ENCODE data around the gene ELL.
"Not testable (repeated sequence)": the region's sequence is repeated elsewhere in the genome, so short reads cannot be mapped to it uniquely, and the experiment has no call there.

The ELL gene

GRCh38 chr19:18541258-18541991 lies 19.6 kb upstream of the ELL start:
- no peak for DNase-seq (ENCODE audit: low spot score)
- Mint-ChIP-seq H3K9me3 (no peaks in the 10 kb centered on the region), H3K27me3 (ENCODE audit: low read depth) (no peaks in the 10 kb centered on the region), H3K4me1 (ENCODE audit: low read depth) (peaks cover 17% of the 10 kb centered on the region), H3K4me3 (peak overlapping the region; percentile 8), H3K27ac (peak overlapping the region; percentile 60), H3K36me3 (ENCODE audit: low read depth) (peaks cover 27% of the 10 kb centered on the region)

- Mint-ChIP-seq H3K4me1 (ENCODE audit: low read depth) (peaks cover 17% of the 10 kb centered on the region), H3K36me3 (ENCODE audit: low read depth) (peaks cover 34% of the 10 kb centered on the region)
- DNase-seq (ENCODE audit: low spot score); H3K4me3 Mint-ChIP-seq; H3K27ac Mint-ChIP-seq; H3K27me3 Mint-ChIP-seq (ENCODE audit: low read depth); H3K9me3 Mint-ChIP-seq: not testable (repeated sequence)
Observed at GRCh38 chr19:18540200-18540599, 18.3 kb upstream of the ELL start.

GRCh38 chr19:18539372-18539771 lies 17.5 kb upstream of the ELL start:
- Mint-ChIP-seq H3K4me1 (ENCODE audit: low read depth) (peaks cover 14% of the 10 kb centered on the region), H3K36me3 (ENCODE audit: low read depth) (peaks cover 37% of the 10 kb centered on the region), H3K27me3 (ENCODE audit: low read depth) (no peaks in the 10 kb centered on the region), H3K27ac (no peak overlapping the region), H3K4me3 (no peak overlapping the region), H3K9me3 (no peaks in the 10 kb centered on the region)
- no peak for DNase-seq (ENCODE audit: low spot score)

- Mint-ChIP-seq H3K4me3 (no peak overlapping the region), H3K27me3 (ENCODE audit: low read depth) (no peaks in the 10 kb centered on the region), H3K9me3 (no peaks in the 10 kb centered on the region), H3K4me1 (ENCODE audit: low read depth) (peaks cover 7% of the 10 kb centered on the region), H3K27ac (peak overlapping the region; percentile 26), H3K36me3 (ENCODE audit: low read depth) (peaks cover 39% of the 10 kb centered on the region)
- DNase-seq (ENCODE audit: low spot score) = no peak
Observed at GRCh38 chr19:18538115-18538514, 16.2 kb upstream of the ELL start.

GRCh38 chr19:18537431-18537830 lies 15.6 kb upstream of the ELL start:
- DNase-seq (ENCODE audit: low spot score) = no peak
- H3K4me3 Mint-ChIP-seq = no peak overlapping the region
- H3K4me1 Mint-ChIP-seq (ENCODE audit: low read depth) = peaks cover 6% of the 10 kb centered on the region
- H3K27me3 Mint-ChIP-seq (ENCODE audit: low read depth) = no peaks in the 10 kb centered on the region
- H3K9me3 Mint-ChIP-seq = no peaks in the 10 kb centered on the region
- H3K27ac Mint-ChIP-seq = no peak overlapping the region
- H3K36me3 Mint-ChIP-seq (ENCODE audit: low read depth) = peaks cover 42% of the 10 kb centered on the region

GRCh38 chr19:18536475-18536874 lies 14.6 kb upstream of the ELL start:
- H3K4me3 Mint-ChIP-seq = no peak overlapping the region
- peaks cover 44% of the 10 kb centered on the region for H3K36me3 Mint-ChIP-seq (ENCODE audit: low read depth)
- H3K4me1 Mint-ChIP-seq (ENCODE audit: low read depth) = no peaks in the 10 kb centered on the region
- no peaks in the 10 kb centered on the region for H3K9me3 Mint-ChIP-seq
- no peak for DNase-seq (ENCODE audit: low spot score)
- H3K27ac Mint-ChIP-seq = no peak overlapping the region
- H3K27me3 Mint-ChIP-seq (ENCODE audit: low read depth) = no peaks in the 10 kb centered on the region

- H3K4me1 Mint-ChIP-seq (ENCODE audit: low read depth) = no peaks in the 10 kb centered on the region
Observed at GRCh38 chr19:18533058-18533457, 11.2 kb upstream of the ELL start.

GRCh38 chr19:18532168-18532890 lies 10.5 kb upstream of the ELL start:
- Mint-ChIP-seq H3K27ac (no peak overlapping the region), H3K4me1 (ENCODE audit: low read depth) (no peaks in the 10 kb centered on the region)

More at GRCh38 chr19:18533058-18533457, 11.2 kb upstream of the ELL start:
- no peak overlapping the region for H3K27ac Mint-ChIP-seq
- DNase-seq (ENCODE audit: low spot score) = no peak
- no peaks in the 10 kb centered on the region for H3K27me3 Mint-ChIP-seq (ENCODE audit: low read depth)
- peaks cover 35% of the 10 kb centered on the region for H3K36me3 Mint-ChIP-seq (ENCODE audit: low read depth)
- H3K4me3 Mint-ChIP-seq = no peak overlapping the region
- no peaks in the 10 kb centered on the region for H3K9me3 Mint-ChIP-seq

GRCh38 chr19:18531485-18531884 lies 9.6 kb upstream of the ELL start:
- Mint-ChIP-seq H3K4me3 (no peak overlapping the region), H3K36me3 (ENCODE audit: low read depth) (peaks cover 25% of the 10 kb centered on the region), H3K27me3 (ENCODE audit: low read depth) (no peaks in the 10 kb centered on the region), H3K4me1 (ENCODE audit: low read depth) (no peaks in the 10 kb centered on the region), H3K27ac (no peak overlapping the region), H3K9me3 (no peaks in the 10 kb centered on the region)
- no peak for DNase-seq (ENCODE audit: low spot score)

More at GRCh38 chr19:18532168-18532890, 10.5 kb upstream of the ELL start:
- Mint-ChIP-seq H3K36me3 (ENCODE audit: low read depth) (peaks cover 29% of the 10 kb centered on the region), H3K4me3 (no peak overlapping the region), H3K9me3 (no peaks in the 10 kb centered on the region), H3K27me3 (ENCODE audit: low read depth) (no peaks in the 10 kb centered on the region)
- DNase-seq (ENCODE audit: low spot score) = no peak

GRCh38 chr19:18529782-18530181 lies 7.9 kb upstream of the ELL start:
- Mint-ChIP-seq H3K4me1 (ENCODE audit: low read depth) (no peaks in the 10 kb centered on the region), H3K27ac (no peak overlapping the region), H3K27me3 (ENCODE audit: low read depth) (no peaks in the 10 kb centered on the region), H3K36me3 (ENCODE audit: low read depth) (peaks cover 15% of the 10 kb centered on the region), H3K9me3 (no peaks in the 10 kb centered on the region), H3K4me3 (no peak overlapping the region)
- DNase-seq (ENCODE audit: low spot score) = no peak

GRCh38 chr19:18526316-18526715 lies 4.4 kb upstream of the ELL start:
- no peaks in the 10 kb centered on the region for H3K9me3 Mint-ChIP-seq
- H3K36me3 Mint-ChIP-seq (ENCODE audit: low read depth) = peaks cover 4% of the 10 kb centered on the region
- DNase-seq (ENCODE audit: low spot score) = no peak
- no peak overlapping the region for H3K4me3 Mint-ChIP-seq
- H3K27ac Mint-ChIP-seq = no peak overlapping the region
- no peaks in the 10 kb centered on the region for H3K27me3 Mint-ChIP-seq (ENCODE audit: low read depth)
- H3K4me1 Mint-ChIP-seq (ENCODE audit: low read depth) = peaks cover 5% of the 10 kb centered on the region

- peaks cover 6% of the 10 kb centered on the region for H3K4me1 Mint-ChIP-seq (ENCODE audit: low read depth)
- H3K36me3 Mint-ChIP-seq (ENCODE audit: low read depth) = no peaks in the 10 kb centered on the region
- H3K27ac Mint-ChIP-seq = no peak overlapping the region
- no peaks in the 10 kb centered on the region for H3K9me3 Mint-ChIP-seq
- DNase-seq (ENCODE audit: low spot score) = no peak
- no peaks in the 10 kb centered on the region for H3K27me3 Mint-ChIP-seq (ENCODE audit: low read depth)
- H3K4me3 Mint-ChIP-seq = no peak overlapping the region
Observed at GRCh38 chr19:18523841-18524240, 2.0 kb upstream of the ELL start.

- Mint-ChIP-seq H3K4me3 (peak overlapping the region; percentile 91), H3K27ac (peak overlapping the region; percentile 94)
- H3K27me3 Mint-ChIP-seq (ENCODE audit: low read depth); H3K9me3 Mint-ChIP-seq; H3K36me3 Mint-ChIP-seq (ENCODE audit: low read depth); DNase-seq (ENCODE audit: low spot score); H3K4me1 Mint-ChIP-seq (ENCODE audit: low read depth): not testable (repeated sequence)
Observed at GRCh38 chr19:18522862-18523440, 1.1 kb upstream of the ELL start.

- peaks cover 6% of the 10 kb centered on the region for H3K4me1 Mint-ChIP-seq (ENCODE audit: low read depth)
- peak overlapping the region; percentile 91 for H3K4me3 Mint-ChIP-seq
Observed at GRCh38 chr19:18522124-18522861, 423 bp upstream of the ELL start.

More at GRCh38 chr19:18522124-18522861, 423 bp upstream of the ELL start:
- H3K9me3 Mint-ChIP-seq = no peaks in the 10 kb centered on the region
- H3K27ac Mint-ChIP-seq = peak overlapping the region; percentile 94
- H3K27me3 Mint-ChIP-seq (ENCODE audit: low read depth) = no peaks in the 10 kb centered on the region
- no peaks in the 10 kb centered on the region for H3K36me3 Mint-ChIP-seq (ENCODE audit: low read depth)
- DNase-seq (ENCODE audit: low spot score) = peak; percentile 100

All from T-helper 2 cell treated with Interferon-gamma antibody and Interleukin-4, amounts not matched to agents 5 μg/mL and 100 μg/mL, for 36 hours (primary cell).